PC-9 (cell line): Measurements from ENCODE around the gene MAGI2. TPM values are rescaled to one million over a fixed set of nuclear protein-coding genes. Genes with fewer than 3 reads are reported as not detected.

Experiments used
- BruUV-seq: library from RNA; stranded (reverse); fragments of 400-500 nt; replicated peaks from 2 replicates; lab custom pipeline; 2021; lab: Mats Ljungman, UMichigan
- CTCF ChIA-PET: fragments of 300-600 bp; sonication (Branson Sonifier 250); formaldehyde crosslinking; loops from one replicate; lab custom pipeline; 2022; ENCODE audit warnings: antibody characterized with exemption; lab: Charles Lee
- POLR2A ChIA-PET: fragments of 300-600 bp; sonication (Branson Sonifier 250); formaldehyde crosslinking; loops from one replicate; lab custom pipeline; 2022; ENCODE audit warnings: antibody characterized with exemption; ENCODE audit not compliant: unreplicated experiment; lab: Charles Lee
- DNase-seq, 2 experiments: peaks; one replicate each; pipeline versions ENCODE4 v3.0.0 to v3.0.0-alpha.2; 2015 to 2022; ENCODE audit warnings: mixed read lengths in 1 of 2
- H2AFZ ChIP-seq: fragments of 200-600 bp; sonication (generic); 2 replicates; pipeline ENCODE4 v1.8.1; 2017; ENCODE audit warnings: antibody characterized with exemption
- H3F3A ChIP-seq: fragments of 200-600 bp; sonication (generic); 2 replicates; pipeline ENCODE4 v1.8.1; 2017; ENCODE audit warnings: antibody characterized with exemption, mild to moderate bottlenecking, low read depth; ENCODE audit not compliant: insufficient read depth
- H3K27ac ChIP-seq: fragments of 200-600 bp; sonication (generic); 2 replicates; pipeline ENCODE4 v1.6.1; 2016; ENCODE audit warnings: mixed run types
- H3K27me3 ChIP-seq: fragments of 200-600 bp; sonication (generic); 2 replicates; pipeline ENCODE4 v1.6.1; 2016; ENCODE audit warnings: low read depth, mixed run types; ENCODE audit not compliant: insufficient read depth
- H3K36me3 ChIP-seq: fragments of 200-600 bp; sonication (generic); 2 replicates; pipeline ENCODE4 v1.6.1; 2016; ENCODE audit warnings: low read depth, mixed run types
- H3K4me1 ChIP-seq: fragments of 200-600 bp; sonication (generic); replicated peaks from 2 replicates; pipeline ENCODE4 v1.6.1; 2016; ENCODE audit warnings: mixed run types; ENCODE audit not compliant: insufficient read depth
- H3K4me2 ChIP-seq: fragments of 200-600 bp; sonication (generic); 2 replicates; pipeline ENCODE4 v1.6.1; 2017; ENCODE audit warnings: mixed run types
- H3K4me3 ChIP-seq: fragments of 200-600 bp; sonication (generic); 2 replicates; pipeline ENCODE4 v1.6.1; 2016; ENCODE audit warnings: mixed run types
- H3K79me2 ChIP-seq: fragments of 200-600 bp; sonication (generic); 2 replicates; pipeline ENCODE4 v1.6.1; 2017; ENCODE audit warnings: low read depth, mixed run types
- H3K9me2 ChIP-seq: fragments of 200-600 bp; sonication (generic); 2 replicates; pipeline ENCODE4 v1.8.1; 2017; ENCODE audit warnings: mild to moderate bottlenecking; ENCODE audit not compliant: insufficient read depth
- H3K9me3 ChIP-seq: fragments of 200-600 bp; sonication (generic); 2 replicates; pipeline ENCODE4 v1.8.1; 2016; ENCODE audit warnings: low read depth; ENCODE audit not compliant: insufficient read depth
- H4K20me1 ChIP-seq: fragments of 200-600 bp; sonication (generic); 2 replicates; pipeline ENCODE4 v1.8.1; 2017; ENCODE audit not compliant: insufficient read depth
- EZH2 ChIP-seq: fragments of 200-600 bp; sonication (generic); IDR thresholded peaks from 2 replicates; pipeline ENCODE4 v1.8.0; 2017; ENCODE audit warnings: antibody characterized with exemption, low read depth
- intact Hi-C: fragments of 100-400 bp; cut with micrococcal nuclease; formaldehyde crosslinking; loops from one replicate; pipeline ENCODE4 v1.10.0; 2022; ENCODE audit not compliant: unreplicated experiment
- total RNA-seq: library from RNA; stranded (reverse); gene quantifications from 2 replicates; pipeline ENCODE4 v1.2.3, GENCODE V29; 2021
- TF ChIP-seq, protein P1 (sequence below): fragments of 200-600 bp; sonication (generic); conservative IDR thresholded peaks from 2 replicates; pipeline ENCODE4 v1.6.1; 2017; ENCODE audit warnings: mixed run types, antibody characterized with exemption, mild to moderate bottlenecking, moderate library complexity

MAGI2 gene
- total RNA-seq, 1 experiment from 2014 or later: 0.92 TPM

DNA sequence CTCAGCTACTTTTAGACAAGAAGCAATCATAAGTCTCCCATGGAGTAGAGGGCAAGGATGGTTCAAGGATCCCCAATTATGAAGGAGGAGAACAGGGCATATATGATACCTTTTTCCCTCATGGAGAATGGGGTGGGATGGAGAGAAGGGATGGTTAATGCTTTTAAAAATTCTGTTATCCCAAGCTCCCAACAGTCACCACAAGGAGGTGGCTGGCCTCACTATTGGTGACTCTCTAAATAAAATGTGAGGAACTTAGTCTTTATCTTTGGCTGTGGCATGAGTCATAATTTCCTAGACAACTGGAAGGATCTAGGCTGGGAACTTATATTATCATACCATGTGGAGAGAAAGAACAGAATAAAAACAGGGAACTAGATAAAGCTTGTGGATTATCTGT is 1357.9 kb downstream of the MAGI2 start:
- no TSS peak for BruUV-seq

DNA sequence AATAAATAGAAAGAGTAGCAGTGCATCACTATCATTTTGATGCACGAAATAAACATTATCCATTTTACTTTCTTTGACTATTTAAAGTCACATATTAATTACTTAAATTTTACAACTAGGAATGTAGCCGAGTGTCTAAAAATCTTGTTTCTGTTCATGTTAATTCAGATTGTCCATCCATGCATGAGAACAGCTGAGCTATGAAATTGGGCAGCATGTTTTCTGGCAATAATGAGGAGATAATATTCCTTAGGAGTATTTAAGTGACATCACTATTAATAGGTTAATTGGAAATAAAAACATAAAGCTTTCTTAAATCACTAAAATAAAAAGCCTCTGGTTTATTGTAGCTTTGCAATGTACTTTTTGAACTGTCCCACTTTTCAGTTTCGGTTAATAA is 1361.1 kb downstream of the MAGI2 start:
- H3K4me2 ChIP-seq: no peak overlapping the region
- no peak for DNase-seq
- no peaks in the 10 kb centered on the region for H3F3A ChIP-seq
- H3K36me3 ChIP-seq: no peaks in the 10 kb centered on the region
- CTCF ChIA-PET: interaction anchor here (0.6 kb wide), 1 partner anchor 49 kb away, joined by 4 read pairs; no protein-coding TSS in a partner anchor
- peaks cover 5% of the 10 kb centered on the region; the same call in 1 of the 2 replicates for H3K27me3 ChIP-seq
- H4K20me1 ChIP-seq: no peaks in the 10 kb centered on the region
- no TSS peak for BruUV-seq
- POLR2A ChIA-PET: no interaction called here
- no peaks in the 10 kb centered on the region for H3K9me2 ChIP-seq
- no peak for TF ChIP-seq EZH2
- TF ChIP-seq, protein P1, sequence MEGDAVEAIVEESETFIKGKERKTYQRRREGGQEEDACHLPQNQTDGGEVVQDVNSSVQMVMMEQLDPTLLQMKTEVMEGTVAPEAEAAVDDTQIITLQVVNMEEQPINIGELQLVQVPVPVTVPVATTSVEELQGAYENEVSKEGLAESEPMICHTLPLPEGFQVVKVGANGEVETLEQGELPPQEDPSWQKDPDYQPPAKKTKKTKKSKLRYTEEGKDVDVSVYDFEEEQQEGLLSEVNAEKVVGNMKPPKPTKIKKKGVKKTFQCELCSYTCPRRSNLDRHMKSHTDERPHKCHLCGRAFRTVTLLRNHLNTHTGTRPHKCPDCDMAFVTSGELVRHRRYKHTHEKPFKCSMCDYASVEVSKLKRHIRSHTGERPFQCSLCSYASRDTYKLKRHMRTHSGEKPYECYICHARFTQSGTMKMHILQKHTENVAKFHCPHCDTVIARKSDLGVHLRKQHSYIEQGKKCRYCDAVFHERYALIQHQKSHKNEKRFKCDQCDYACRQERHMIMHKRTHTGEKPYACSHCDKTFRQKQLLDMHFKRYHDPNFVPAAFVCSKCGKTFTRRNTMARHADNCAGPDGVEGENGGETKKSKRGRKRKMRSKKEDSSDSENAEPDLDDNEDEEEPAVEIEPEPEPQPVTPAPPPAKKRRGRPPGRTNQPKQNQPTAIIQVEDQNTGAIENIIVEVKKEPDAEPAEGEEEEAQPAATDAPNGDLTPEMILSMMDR: no peak
- intact Hi-C loops: no loop called here
- no peaks in the 10 kb centered on the region for H3K79me2 ChIP-seq
- no peaks in the 10 kb centered on the region for H3K4me1 ChIP-seq
- H3K4me3 ChIP-seq: no peak overlapping the region
- no peak overlapping the region for H2AFZ ChIP-seq
- H3K27ac ChIP-seq: no peak overlapping the region
- H3K9me3 ChIP-seq: no peaks in the 10 kb centered on the region

More for the DNA sequence above, 1357.9 kb downstream of the MAGI2 start:
- Histone ChIP-seq H2AFZ (no peak overlapping the region), H3K4me1 (no peaks in the 10 kb centered on the region), H3F3A (no peaks in the 10 kb centered on the region), H3K36me3 (no peaks in the 10 kb centered on the region), H3K9me3 (no peaks in the 10 kb centered on the region), H3K4me3 (no peak overlapping the region), H4K20me1 (no peaks in the 10 kb centered on the region), H3K27me3 (peaks cover 5% of the 10 kb centered on the region; the same call in 1 of the 2 replicates), H3K4me2 (no peak overlapping the region), H3K9me2 (no peaks in the 10 kb centered on the region), H3K79me2 (no peaks in the 10 kb centered on the region), H3K27ac (no peak overlapping the region)
- TF ChIP-seq, protein P1: no peak
- TF ChIP-seq EZH2: no peak
- ChIA-PET CTCF (no interaction called here), POLR2A (no interaction called here)
- intact Hi-C loops: no loop called here
- DNase-seq: no peak

DNA sequence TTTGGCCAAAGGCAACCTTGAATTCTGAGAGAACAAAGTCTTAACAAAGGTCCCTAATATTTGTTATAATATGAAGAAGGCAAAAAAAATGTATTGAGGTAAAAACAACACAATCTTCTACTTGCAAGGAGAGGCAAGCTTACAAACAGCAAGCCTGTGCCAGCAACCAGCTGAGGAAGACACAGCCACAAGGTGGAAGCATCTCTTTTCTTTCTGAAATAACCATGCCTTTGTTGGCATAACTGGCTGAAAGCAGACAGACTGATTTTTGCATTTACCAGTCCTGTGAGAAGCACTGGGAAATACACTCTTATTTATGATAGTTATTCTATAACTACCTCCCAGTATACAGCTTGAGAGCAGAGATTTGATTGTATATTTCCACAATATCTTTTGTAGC is 1362.9 kb downstream of the MAGI2 start:
- H3K9me3 ChIP-seq: no peaks in the 10 kb centered on the region
- H3K9me2 ChIP-seq: no peaks in the 10 kb centered on the region
- no TSS peak for BruUV-seq
- POLR2A ChIA-PET: interaction anchor here (0.5 kb wide), 1 partner anchor 421 kb away, joined by 7 read pairs; no protein-coding TSS in a partner anchor
- no peak overlapping the region for H3K4me2 ChIP-seq
- H3K79me2 ChIP-seq: no peaks in the 10 kb centered on the region
- intact Hi-C loops: no loop called here
- H3F3A ChIP-seq: no peaks in the 10 kb centered on the region
- H4K20me1 ChIP-seq: no peaks in the 10 kb centered on the region
- H3K4me3 ChIP-seq: no peak overlapping the region
- H3K27ac ChIP-seq: no peak overlapping the region
- TF ChIP-seq, protein P1: no peak
- no peak for TF ChIP-seq EZH2
- H3K4me1 ChIP-seq: no peaks in the 10 kb centered on the region
- no peak for DNase-seq
- H3K27me3 ChIP-seq: peaks cover 5% of the 10 kb centered on the region; the same call in 1 of the 2 replicates
- CTCF ChIA-PET: no interaction called here
- H3K36me3 ChIP-seq: no peaks in the 10 kb centered on the region
- H2AFZ ChIP-seq: no peak overlapping the region
